Astrocyte (in vitro differentiated cells and primary cell): ENCODE data around the gene KCNMA1. TPM values are rescaled to one million over a fixed set of nuclear protein-coding genes. Genes with fewer than 3 reads are reported as not detected.
A peak's percentile ranks its signal among the peaks of the same experiment; 100 is the strongest.

Experiments
- DNase-seq: peaks from one replicate; pipeline ENCODE4 v3.0.0-alpha.2; 2010; ENCODE audit warnings: low read depth
- FAIRE-seq: peaks from 2 replicates; lab custom pipeline; 2011; peaks lifted over from hg19 to GRCh38; lab: Jason Lieb, UNC
- H2AFZ ChIP-seq: 2 replicates; pipeline ENCODE4 v1.6.0; 2012; ENCODE audit warnings: low read depth, low read length, inconsistent platforms
- H3K27ac ChIP-seq: 2 replicates; pipeline ENCODE4 v1.5.1; 2011; ENCODE audit warnings: low read depth, low read length, inconsistent platforms
- H3K27me3 ChIP-seq: 2 replicates; pipeline ENCODE4 v1.6.0; 2011; ENCODE audit warnings: low read length, inconsistent platforms; ENCODE audit not compliant: insufficient read depth
- H3K36me3 ChIP-seq: 2 replicates; pipeline ENCODE4 v1.5.1; 2011; ENCODE audit warnings: low read length, inconsistent platforms; ENCODE audit not compliant: insufficient read depth
- H3K4me1 ChIP-seq: 2 replicates; pipeline ENCODE4 v1.5.1; 2011; ENCODE audit warnings: low read length, inconsistent platforms; ENCODE audit not compliant: insufficient read depth
- H3K4me2 ChIP-seq: 2 replicates; pipeline ENCODE4 v1.6.0; 2012; ENCODE audit warnings: low read length, inconsistent platforms
- H3K4me3 ChIP-seq: 2 replicates; pipeline ENCODE4 v1.5.1; 2011; ENCODE audit warnings: low read depth, mild to moderate bottlenecking, low read length, inconsistent platforms; ENCODE audit not compliant: insufficient read depth
- H3K79me2 ChIP-seq: 2 replicates; pipeline ENCODE4 v1.6.0; 2012; ENCODE audit warnings: mild to moderate bottlenecking, low read length, inconsistent platforms; ENCODE audit not compliant: insufficient read depth
- H3K9ac ChIP-seq: 2 replicates; pipeline ENCODE4 v1.6.0; 2012; ENCODE audit warnings: mild to moderate bottlenecking, low read length, inconsistent platforms
- H3K9me3 ChIP-seq: 2 replicates; pipeline ENCODE4 v1.5.1; 2012; ENCODE audit warnings: low read depth, mild to moderate bottlenecking, low read length, inconsistent platforms; ENCODE audit not compliant: insufficient read depth
- H4K20me1 ChIP-seq: 2 replicates; pipeline ENCODE4 v1.6.0; 2012; ENCODE audit warnings: low read length, inconsistent platforms; ENCODE audit not compliant: insufficient read depth
- H3K27ac Mint-ChIP-seq: one replicate; pipeline ENCODE4 v1.8.0; 2021; ENCODE audit warnings: mild to moderate bottlenecking, mixed read lengths; ENCODE audit not compliant: unreplicated experiment
- H3K27me3 Mint-ChIP-seq: one replicate; pipeline ENCODE4 v1.8.0; 2021; ENCODE audit warnings: low read depth, mixed read lengths; ENCODE audit not compliant: unreplicated experiment
- H3K36me3 Mint-ChIP-seq: one replicate; pipeline ENCODE4 v1.8.0; 2021; ENCODE audit warnings: low read depth, mixed read lengths; ENCODE audit not compliant: unreplicated experiment
- H3K4me1 Mint-ChIP-seq: one replicate; pipeline ENCODE4 v1.8.0; 2021; ENCODE audit warnings: low read depth, mixed read lengths; ENCODE audit not compliant: unreplicated experiment
- H3K4me3 Mint-ChIP-seq: one replicate; pipeline ENCODE4 v1.8.0; 2021; ENCODE audit warnings: mild to moderate bottlenecking, moderate library complexity, mixed read lengths; ENCODE audit not compliant: unreplicated experiment
- H3K9me3 Mint-ChIP-seq: one replicate; pipeline ENCODE4 v1.8.0; 2021; ENCODE audit warnings: mild to moderate bottlenecking, mixed read lengths; ENCODE audit not compliant: unreplicated experiment
- EZH2 ChIP-seq: IDR thresholded peaks from 2 replicates; pipeline ENCODE4 v1.6.1; 2012; ENCODE audit warnings: mild to moderate bottlenecking, low read length, inconsistent platforms; ENCODE audit not compliant: insufficient read depth
- total RNA-seq: library from RNA; stranded (reverse); gene quantifications from 2 replicates; pipeline ENCODE4 v1.2.1, GENCODE V29; 2021
- TF ChIP-seq, protein P1 (sequence below): IDR thresholded peaks from 2 replicates; pipeline ENCODE4 v1.5.1; 2011; ENCODE audit warnings: low read depth, mild to moderate bottlenecking, inconsistent platforms, low read length, moderate library complexity; ENCODE audit not compliant: insufficient read depth

KCNMA1 gene
- total RNA-seq, 1 donor from 2014 or later: 45.8 TPM

DNA sequence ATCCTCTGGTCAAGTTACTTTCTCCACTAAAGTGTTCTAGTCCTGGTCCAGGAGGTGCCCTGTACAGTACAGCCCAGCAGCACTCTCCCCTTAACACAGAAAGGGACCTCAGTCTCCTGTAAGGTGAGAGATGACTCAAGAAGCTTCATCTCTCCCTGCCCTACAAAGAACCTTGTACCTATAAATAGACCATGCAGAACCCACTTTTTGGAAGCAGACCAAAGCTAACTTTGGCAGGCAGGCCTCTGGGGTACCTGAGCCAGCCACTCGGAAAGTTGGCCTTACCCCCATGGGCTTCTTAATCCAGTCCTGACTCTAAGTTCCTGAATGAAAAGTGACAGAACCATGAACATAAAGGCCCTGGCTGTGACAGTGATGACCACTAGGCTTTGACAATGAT lies 454.8 kb downstream of the KCNMA1 start:
- H3K4me3 Mint-ChIP-seq: no peak overlapping the region
- H3K36me3 Mint-ChIP-seq: peaks cover 8% of the 10 kb centered on the region
- Histone ChIP-seq H3K27me3 (no peaks in the 10 kb centered on the region), H3K27ac (no peak overlapping the region), H2AFZ (no peak overlapping the region), H3K9ac (no peak overlapping the region), H3K79me2 (no peaks in the 10 kb centered on the region), H3K9me3 (no peaks in the 10 kb centered on the region), H3K4me3 (no peak overlapping the region), H3K36me3 (no peaks in the 10 kb centered on the region), H3K4me1 (peaks cover 27% of the 10 kb centered on the region), H3K4me2 (no peak overlapping the region), H4K20me1 (no peaks in the 10 kb centered on the region)
- DNase-seq (no peak), FAIRE-seq (no peak)
- no peak overlapping the region for H3K27ac Mint-ChIP-seq
- H3K27me3 Mint-ChIP-seq: no peaks in the 10 kb centered on the region
- peaks cover 51% of the 10 kb centered on the region for H3K4me1 Mint-ChIP-seq
- TF ChIP-seq EZH2: no peak
- TF ChIP-seq, protein P1, sequence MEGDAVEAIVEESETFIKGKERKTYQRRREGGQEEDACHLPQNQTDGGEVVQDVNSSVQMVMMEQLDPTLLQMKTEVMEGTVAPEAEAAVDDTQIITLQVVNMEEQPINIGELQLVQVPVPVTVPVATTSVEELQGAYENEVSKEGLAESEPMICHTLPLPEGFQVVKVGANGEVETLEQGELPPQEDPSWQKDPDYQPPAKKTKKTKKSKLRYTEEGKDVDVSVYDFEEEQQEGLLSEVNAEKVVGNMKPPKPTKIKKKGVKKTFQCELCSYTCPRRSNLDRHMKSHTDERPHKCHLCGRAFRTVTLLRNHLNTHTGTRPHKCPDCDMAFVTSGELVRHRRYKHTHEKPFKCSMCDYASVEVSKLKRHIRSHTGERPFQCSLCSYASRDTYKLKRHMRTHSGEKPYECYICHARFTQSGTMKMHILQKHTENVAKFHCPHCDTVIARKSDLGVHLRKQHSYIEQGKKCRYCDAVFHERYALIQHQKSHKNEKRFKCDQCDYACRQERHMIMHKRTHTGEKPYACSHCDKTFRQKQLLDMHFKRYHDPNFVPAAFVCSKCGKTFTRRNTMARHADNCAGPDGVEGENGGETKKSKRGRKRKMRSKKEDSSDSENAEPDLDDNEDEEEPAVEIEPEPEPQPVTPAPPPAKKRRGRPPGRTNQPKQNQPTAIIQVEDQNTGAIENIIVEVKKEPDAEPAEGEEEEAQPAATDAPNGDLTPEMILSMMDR: no peak
- peaks cover 2% of the 10 kb centered on the region for H3K9me3 Mint-ChIP-seq

DNA sequence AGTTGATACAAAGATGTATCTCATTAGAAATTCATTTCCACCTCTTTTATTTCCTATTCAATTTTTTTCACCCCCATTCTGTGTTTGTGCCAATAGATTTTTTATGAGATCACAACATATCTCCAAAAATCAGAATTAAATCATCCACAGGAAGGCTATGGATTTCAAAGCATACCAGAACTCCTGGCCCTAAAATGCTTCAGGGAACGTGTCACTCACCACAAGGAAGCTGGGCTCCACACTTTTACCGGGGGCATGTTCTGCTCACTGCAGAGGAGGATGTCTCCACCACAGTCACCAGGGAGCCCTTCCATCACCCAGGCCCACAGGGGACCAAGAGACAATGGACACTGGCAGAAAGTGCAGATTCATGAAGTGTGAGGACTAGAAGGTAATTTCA lies 456.8 kb downstream of the KCNMA1 start:
- H3K4me1 ChIP-seq: peaks cover 22% of the 10 kb centered on the region
- no peaks in the 10 kb centered on the region for H3K27me3 ChIP-seq
- no peaks in the 10 kb centered on the region for H3K79me2 ChIP-seq
- no peak overlapping the region for H3K27ac ChIP-seq
- TF ChIP-seq EZH2: no peak
- TF ChIP-seq, protein P1: no peak
- no peaks in the 10 kb centered on the region for H3K36me3 ChIP-seq
- peak; percentile 26 for FAIRE-seq
- peaks cover 2% of the 10 kb centered on the region for H3K9me3 Mint-ChIP-seq
- peaks cover 34% of the 10 kb centered on the region for H3K4me1 Mint-ChIP-seq
- H2AFZ ChIP-seq: no peak overlapping the region
- no peak overlapping the region for H3K9ac ChIP-seq
- no peaks in the 10 kb centered on the region for H3K27me3 Mint-ChIP-seq
- H3K4me2 ChIP-seq: peak overlapping the region; percentile 2
- no peak overlapping the region for H3K4me3 ChIP-seq
- H3K9me3 ChIP-seq: no peaks in the 10 kb centered on the region
- H3K36me3 Mint-ChIP-seq: peaks cover 9% of the 10 kb centered on the region
- peak overlapping the region; percentile 11 for H3K27ac Mint-ChIP-seq
- DNase-seq: no peak
- no peak overlapping the region for H3K4me3 Mint-ChIP-seq
- no peaks in the 10 kb centered on the region for H4K20me1 ChIP-seq

DNA sequence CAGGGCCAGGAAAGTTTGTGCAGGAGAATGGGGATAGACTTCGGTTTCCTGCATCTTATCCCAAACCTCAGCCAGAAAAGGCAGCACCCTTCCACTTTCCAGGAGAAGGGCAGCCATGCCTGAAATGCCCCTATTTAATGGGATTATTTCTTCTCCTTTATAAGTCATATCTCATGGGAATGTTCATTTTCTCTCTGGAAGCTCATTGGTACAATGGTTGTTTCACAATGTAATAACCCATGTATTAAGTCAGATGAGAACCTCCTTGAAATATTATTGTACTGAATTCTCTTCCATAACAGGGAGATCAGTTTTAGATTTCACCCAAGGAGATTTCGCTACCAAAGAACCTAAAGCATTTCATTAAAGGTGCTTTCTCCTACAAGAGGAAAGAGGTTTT lies 457.5 kb downstream of the KCNMA1 start:
- FAIRE-seq: peak; percentile 26
- Mint-ChIP-seq H3K36me3 (peaks cover 9% of the 10 kb centered on the region), H3K27me3 (no peaks in the 10 kb centered on the region), H3K4me1 (peaks cover 33% of the 10 kb centered on the region), H3K27ac (peak overlapping the region; percentile 78), H3K4me3 (no peak overlapping the region), H3K9me3 (peaks cover 2% of the 10 kb centered on the region)
- Histone ChIP-seq H3K9me3 (no peaks in the 10 kb centered on the region), H3K9ac (no peak overlapping the region), H3K4me1 (peaks cover 22% of the 10 kb centered on the region), H2AFZ (no peak overlapping the region), H3K27ac (peak overlapping the region; percentile 44), H3K4me3 (no peak overlapping the region), H3K4me2 (peak overlapping the region; percentile 28), H4K20me1 (no peaks in the 10 kb centered on the region), H3K27me3 (no peaks in the 10 kb centered on the region), H3K79me2 (no peaks in the 10 kb centered on the region), H3K36me3 (no peaks in the 10 kb centered on the region)
- no peak for TF ChIP-seq EZH2
- TF ChIP-seq, protein P1: no peak
- no peak for DNase-seq
